GF-D8 (cell line): Measurements from ENCODE around the gene KAT2B.
A peak's percentile ranks its signal among the peaks of the same experiment; 100 is the strongest.
"Not testable (repeated sequence)": the region's sequence is repeated elsewhere in the genome, so short reads cannot be mapped to it uniquely, and the experiment has no call there.

ENCODE experiments used
- DNase-seq: peaks from one replicate; lab custom pipeline; 2025; lab: John Stamatoyannopoulos, UW

KAT2B gene

DNA sequence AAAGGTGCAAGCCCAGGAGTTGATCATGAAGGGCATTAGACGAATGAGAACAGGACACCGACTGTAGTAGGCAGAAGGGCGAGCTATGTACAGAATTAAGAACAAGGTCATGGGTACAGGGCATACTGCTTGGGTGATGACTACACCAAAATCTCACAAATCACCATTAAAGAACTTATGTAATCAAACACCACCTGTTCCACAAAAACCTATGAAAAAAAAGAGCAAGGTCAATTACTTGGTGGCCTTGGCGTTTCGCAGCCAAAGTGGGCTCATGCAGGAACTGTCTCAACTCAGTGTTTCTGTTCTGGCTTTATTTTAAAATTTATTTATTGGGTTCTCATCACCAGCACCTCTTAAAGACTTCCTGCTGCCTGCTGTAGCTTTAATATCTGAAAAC lies 2.1 kb downstream of the KAT2B start:
- no peak for DNase-seq

DNA sequence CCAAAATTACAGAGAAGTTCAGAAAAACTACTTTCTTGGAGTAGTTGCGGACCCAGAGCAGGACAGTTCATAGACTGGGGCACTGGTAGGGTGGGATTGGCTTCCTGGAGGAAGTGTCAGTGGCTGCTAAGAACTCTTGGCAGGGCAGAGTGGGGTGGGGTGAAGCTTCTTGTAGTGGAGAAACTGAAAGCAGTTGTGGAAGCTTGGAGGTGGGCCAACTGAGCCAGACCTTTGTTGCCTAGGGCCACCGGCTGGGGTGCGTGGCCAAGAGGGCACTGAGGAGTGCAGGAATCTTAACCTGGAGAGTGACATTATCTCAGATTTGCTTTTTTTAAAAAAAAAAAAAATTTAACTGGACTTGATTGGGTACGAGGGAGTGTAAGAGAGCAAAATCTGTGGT lies 3.1 kb downstream of the KAT2B start:
- DNase-seq = no peak

DNA sequence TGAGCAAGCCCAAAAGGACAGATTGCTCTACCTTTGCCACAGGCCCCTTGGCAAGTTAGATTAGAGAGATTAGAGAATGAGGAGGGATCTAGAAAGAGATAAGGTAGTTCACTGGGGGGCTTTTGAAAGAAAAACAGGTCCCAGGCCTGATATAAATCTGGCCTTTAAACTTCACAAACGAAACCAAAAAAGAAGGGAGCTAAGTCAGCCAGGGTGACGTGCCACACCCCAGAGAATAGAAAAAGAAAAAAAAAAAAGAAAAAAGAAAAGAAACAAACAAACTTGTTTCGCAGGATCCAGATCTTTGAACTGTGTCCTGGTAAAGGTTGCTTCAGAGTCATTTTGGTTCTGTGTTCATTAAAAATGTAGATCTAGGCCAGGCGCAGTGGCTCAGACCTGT lies 3.6 kb downstream of the KAT2B start:
- no peak for DNase-seq

DNA sequence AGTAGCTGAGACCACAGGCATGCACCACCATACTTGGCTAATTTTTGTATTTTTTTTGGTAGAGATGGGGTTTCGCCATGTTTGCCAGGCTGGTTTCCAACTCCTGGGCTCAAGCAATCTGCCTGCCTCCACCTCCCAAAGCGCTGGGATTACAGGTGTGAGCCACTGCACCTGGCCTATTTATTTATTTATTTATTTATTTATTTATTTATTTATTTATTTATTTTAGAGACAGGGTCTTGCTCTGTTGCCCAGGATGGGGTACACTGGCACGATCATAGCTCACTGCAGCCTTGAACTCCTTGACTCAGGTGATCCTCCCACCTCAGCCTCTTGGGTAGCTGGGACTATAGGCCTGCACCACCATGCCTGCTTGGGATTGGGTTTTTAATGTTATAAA lies 4.9 kb downstream of the KAT2B start:
- not testable (repeated sequence) for DNase-seq

DNA sequence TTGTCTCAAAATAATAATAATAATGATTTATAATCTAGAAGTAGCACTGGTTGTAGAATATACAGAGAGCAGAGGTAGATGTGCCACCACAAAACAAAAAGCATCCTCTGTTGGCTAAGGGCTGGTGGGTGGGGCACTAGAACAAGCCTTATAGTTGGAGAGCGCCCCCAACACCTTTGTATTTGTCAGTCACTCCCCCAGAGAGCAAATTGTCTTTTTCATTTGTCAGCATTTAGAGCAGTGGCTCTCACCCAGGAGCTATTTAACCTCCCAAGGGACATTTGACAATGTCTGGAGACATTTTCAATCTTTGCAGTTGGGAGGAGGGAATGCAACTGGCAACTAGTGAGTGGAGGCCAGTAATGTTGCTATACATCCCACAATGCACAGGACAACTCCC lies 6.3 kb downstream of the KAT2B start:
- no peak for DNase-seq

DNA sequence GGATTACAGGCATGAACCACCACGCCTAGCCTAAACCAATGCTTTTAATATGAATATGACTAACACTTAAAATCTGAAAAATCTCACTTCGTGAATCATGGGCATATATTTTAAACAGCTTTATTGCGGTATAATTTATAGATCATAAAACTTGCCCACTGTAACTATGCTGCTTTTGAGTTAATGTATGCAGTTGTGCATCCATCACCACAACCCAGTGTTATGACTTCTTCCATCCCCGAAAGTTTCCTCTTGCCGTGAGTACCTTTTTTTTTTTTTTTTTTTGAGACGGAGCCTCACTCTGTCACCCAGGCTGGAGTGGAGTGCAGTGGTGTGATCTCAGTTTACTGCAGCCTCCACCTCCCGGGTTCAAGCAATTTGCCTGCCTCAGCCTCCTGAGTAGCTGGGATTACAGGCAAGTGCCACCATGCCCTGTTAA lies 7.1 kb downstream of the KAT2B start:
- DNase-seq = no peak

DNA sequence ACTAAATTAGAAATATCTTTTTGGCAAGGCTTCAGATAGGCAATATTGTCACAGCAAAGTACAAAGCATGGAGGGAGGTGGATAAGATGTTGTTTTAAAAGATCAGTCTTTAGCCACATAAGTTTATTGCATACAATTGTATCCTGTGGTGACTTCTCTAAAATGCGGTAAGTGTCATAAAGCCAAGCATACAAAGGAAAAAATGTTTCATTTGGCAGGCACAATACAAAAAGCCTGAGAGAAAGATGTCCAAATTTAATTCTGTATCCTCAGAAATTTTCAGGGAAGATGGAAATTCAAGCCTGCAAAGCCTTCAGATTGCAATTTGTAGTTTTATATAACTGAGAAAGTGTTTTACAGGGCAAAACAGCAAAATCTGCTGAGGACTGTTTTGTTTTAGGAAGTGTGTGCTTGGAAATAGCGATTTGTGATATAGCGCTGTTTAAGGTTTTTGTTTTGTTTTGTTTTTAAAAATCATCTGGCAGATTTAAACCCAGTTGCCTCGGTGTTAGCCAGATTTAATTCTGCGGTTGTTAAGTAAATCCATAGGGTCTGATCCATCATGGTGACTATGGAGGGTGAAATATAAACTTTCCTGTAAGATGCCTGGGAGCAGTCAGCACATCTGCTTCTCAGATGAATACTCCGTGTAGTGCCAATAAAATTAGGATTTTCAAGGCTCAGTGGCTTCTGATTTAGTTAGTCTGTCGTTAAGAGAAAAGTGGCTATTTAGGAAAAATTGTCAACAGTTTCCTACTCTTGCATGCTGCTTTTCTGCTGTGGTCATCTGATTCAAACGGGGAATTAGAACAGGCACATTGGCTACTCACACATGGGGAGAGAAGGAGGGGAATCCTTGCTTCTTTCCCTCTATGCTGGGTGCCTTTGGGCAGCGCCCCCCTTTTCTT lies 8.0 kb downstream of the KAT2B start:
- no peak for DNase-seq

DNA sequence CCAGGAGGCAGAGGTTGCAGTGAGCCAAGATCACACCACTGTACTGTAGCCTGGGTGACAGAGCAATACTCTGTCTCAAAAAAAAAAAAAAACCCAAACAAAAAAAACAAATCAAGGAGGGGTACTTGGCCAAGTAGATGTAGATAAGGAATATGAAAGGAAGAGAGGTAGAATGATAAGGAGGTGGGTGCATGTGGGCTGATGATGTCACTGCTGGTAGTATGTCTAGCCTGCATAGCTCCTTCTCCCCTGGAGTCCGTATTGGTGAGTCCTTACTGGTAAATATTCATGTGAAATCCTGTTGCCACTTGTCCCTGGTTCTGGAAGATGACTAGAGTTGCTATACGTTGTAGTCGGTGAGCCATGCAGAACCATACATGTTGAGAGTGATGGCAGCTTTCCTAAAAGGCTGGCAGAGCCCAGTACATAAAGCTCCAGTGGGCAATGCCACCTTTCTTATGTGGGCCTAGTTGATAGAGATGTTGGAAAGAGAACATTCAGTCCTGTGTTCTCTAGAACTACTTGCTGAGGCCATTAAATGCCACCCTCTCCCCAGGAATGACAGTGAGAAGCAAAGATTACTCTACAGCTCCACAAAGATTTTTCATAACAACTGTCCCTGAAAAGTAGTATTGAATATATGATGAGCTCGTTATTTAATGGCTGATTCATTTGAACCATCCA lies 11.0 kb downstream of the KAT2B start:
- no peak for DNase-seq

DNA sequence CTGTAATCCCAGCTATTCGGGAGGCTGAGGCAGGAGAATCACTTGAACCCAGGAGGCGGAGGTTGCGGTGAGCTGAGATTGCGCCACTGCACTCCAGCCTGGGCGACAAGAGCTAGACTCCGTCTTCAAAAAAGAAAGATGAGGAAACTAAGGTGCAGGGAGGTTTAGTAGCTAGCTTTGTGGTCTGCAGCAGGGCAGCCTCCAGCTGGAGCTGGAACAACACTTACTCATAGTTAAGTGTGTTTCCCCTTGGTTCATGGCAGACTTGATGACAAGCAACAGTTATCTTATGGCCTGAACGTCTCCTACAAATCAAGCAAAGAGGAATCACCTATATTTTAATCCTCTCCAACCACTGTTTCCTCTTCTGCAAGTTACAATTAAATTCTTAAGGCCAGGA lies 12.6 kb downstream of the KAT2B start:
- DNase-seq = no peak

DNA sequence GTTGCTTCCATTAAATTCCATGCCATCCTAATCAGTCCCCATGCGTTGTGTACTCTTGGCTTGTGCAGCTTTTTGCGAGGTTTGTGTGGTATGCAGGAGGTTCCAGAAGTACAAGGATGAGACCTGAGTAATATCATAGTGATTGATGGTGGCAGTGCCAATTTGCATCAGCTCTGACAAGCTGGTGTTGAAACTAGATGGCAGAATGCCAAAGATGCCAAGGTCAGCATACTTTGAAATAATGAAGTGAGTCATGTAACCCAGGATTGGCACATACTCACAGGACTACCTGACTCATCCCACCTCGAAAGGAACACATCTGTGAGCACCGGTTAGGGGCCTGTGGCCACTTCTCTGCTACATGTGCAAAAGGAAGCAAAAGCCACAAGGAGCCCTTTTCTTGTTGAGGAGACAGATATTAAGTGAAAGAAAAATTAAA lies 14.3 kb downstream of the KAT2B start:
- DNase-seq = peak; percentile 6

DNA sequence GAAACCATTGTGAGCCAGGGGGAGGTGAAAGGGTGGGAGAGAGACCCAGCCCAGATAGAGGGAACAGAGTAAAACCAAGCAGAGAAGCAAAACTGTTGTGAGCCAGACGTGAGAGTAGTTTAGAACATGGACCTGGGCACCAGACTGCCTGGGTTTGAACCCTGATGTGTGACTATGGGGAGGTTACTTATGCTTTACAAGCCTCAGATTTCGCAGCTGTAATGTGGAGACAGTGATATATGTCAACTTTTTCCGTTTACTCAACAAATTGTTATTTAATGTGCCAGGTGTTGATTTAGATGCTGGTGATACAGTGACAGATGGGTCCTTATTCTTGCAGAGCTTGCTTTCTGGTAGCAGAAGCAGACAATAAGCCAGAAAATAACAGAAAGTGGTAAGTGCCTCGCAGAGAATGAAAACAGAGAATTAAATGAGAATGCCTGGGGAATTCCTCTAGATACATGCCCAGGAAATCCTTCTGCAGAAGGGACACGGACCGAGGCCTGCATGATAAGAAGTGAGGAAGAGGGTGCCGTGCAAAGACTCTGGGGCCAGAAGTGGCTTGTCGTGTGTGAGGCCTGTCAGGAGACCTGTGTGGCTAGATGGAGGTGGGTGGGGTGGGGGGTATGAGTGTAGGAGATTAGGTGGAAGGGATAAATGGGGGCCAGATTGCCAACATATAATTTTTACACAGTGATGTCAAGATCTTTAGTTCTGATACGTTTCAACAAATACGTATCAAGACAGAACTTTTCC lies 15.0 kb downstream of the KAT2B start:
- DNase-seq = no peak

DNA sequence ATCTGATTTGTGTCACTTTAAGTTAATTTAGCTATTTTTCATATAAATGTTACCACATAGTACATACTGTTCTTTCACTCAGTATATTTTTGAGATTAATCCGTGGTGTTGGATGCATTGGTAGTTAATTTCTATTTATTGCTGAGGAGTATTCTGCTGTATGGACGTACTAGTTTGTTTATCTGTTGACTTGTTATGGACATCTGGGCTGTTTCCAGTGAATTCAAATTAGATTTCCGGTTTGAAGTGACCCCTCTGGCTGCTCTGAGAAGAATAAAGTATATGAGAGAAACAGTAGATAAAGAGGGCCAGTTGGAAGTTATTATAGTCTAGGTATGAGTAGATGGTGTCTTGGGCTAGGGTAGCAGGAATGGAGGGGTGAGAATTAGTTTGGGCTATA lies 15.6 kb downstream of the KAT2B start:
- no peak for DNase-seq

DNA sequence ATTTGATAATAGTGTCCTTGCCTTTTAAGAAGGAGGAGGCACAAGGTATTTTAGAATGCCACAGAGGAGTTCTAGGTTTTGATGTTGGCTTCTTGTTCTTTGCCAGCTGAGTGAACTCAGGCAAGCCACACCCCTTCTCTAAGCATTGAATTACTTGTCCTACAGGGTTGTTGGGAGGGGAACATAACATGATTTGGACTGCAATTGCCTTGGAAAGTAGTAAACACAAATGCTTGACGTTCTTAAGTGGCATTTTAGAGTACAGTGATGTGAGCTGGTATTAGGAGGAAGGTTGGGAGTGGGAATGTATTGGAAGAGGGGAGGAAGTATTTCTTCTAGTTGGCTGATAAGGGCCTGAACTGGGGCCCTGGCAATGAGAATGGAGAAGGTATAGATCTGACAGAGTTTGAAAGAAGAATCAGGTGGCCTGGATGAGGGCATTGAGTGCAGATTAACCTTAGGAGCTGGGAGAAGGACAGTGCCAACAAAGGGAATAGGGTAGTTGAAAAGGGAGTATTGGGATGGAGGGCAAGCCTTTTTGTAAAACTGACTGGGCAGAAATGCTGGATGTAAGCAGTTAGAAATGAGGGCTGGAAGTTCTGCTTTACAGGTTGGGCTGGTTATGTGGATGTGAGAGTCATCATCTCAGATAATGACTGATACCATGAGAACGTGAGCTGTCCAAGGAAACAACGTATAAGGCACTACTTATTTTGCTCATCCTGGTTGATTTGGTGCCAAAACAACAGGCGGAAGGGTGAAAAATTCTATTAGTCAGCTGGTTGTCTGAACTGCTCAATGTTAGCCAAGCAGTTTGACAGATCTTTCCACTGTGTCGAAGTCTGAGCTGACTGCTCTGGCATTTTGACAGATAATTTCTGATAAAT lies 16.7 kb downstream of the KAT2B start:
- no peak for DNase-seq

DNA sequence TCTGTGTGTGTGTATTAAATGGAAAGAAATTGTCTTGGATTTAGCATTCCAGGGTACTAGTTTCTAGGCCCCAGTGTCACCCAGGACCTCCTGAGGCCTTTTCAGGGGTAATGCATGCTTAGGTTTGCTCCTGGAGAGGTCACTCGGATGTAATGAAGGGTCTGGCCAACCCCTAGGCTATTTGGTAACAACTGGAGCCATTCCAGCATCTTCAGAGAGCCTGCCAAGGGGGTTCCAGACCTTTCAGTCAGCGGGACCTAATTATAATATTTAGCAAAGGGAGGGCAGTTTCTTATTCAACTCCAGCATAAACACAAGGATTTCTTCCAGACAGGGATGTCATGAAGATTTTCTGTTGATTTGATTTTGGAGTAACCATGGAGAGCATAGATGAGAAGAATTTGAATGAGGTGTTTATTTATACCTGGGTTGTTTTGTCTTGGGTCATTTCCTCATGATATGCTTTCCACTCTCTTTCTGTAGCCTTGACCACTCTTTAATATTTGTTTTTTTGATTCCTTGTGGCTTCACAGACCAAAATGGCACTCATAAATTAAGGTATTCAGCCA lies 17.4 kb downstream of the KAT2B start:
- no peak for DNase-seq

DNA sequence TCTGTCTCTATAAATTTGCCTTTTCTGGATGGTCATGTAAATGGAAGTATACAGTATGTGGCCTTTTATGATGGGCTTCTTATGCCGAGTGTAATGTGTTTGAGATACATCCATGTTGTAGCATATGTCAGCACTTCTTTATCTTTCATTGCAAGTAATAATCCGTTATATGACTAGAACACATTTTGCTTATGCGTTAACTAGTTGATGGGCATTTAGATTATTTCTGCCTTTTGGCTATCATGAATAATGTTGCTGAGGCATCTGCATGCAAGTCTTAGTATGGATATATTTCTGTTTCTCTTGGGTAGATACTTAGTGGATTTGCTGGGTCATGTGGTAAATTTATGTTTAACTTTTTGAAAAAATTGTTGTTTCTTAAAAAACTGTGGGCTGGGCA lies 19.7 kb downstream of the KAT2B start:
- DNase-seq = no peak

DNA sequence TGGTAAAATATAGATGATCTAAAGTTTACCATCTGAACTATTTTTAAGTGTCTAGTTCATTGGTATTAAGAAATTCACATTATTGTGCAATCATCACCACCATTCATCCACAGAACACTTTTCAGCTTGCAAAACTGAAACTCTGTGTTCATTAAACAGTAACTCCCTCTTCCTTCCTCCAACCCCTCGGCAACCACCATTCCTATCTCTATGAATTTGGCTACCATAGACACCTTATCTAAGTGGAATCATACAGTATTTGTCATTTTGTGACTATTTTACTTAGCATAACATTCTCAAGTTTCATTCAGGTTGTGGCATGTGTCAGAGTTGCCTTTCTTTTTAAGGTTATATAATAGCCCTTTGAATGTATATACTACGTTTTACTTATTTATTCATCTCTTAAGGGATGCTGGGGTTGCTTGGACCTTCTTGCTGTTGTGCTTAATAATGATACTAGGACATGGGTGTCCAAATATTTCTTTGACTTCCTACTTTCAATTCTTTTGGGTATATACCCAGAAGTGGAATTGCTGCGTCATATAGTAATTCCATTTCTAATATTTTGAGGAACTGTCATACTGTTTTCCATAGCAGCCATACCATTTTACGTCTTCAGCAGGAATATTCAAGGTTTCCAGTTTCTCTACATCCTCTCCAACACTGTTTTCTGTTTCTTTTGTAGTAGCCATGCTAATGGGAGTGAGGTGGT lies 20.9 kb downstream of the KAT2B start:
- DNase-seq = peak; percentile 62

DNA sequence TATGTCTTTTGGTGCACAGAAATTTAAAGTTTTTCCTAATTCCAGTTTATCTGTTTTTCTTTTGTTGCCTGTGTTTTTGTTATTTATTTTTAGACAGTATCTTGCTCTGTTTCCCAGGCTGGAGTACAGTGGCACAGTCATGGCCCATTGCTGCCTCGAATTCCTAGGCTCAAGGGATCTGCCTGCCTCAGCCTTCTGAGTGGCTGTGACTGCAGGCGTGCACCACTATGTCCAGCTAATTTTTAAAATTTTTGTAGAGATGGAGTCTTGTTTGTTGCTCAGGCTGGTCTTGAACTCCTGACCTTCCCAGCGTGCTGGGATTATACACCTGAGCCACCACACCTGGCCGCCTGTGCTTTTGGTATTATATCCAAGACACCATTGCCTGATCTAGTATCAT lies 22.8 kb downstream of the KAT2B start:
- no peak for DNase-seq

DNA sequence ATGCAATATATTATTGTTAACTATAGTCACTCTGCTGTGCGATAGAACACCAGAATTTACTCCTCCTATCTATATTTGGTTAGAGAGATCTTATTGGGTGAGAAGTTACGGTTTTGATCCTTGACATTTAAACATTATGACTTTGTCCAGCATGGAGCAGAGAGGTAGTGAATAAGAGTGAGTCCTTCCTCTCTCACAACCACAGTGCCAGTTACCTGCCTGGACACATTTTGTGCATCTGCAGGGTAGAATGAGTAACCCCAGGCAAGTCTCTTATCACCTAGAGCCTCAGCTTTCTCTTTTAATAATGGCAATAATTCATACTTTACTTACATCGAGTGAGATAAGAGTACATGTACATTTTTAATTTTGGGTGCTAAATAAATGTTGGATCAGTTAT lies 24.1 kb downstream of the KAT2B start:
- DNase-seq = no peak

DNA sequence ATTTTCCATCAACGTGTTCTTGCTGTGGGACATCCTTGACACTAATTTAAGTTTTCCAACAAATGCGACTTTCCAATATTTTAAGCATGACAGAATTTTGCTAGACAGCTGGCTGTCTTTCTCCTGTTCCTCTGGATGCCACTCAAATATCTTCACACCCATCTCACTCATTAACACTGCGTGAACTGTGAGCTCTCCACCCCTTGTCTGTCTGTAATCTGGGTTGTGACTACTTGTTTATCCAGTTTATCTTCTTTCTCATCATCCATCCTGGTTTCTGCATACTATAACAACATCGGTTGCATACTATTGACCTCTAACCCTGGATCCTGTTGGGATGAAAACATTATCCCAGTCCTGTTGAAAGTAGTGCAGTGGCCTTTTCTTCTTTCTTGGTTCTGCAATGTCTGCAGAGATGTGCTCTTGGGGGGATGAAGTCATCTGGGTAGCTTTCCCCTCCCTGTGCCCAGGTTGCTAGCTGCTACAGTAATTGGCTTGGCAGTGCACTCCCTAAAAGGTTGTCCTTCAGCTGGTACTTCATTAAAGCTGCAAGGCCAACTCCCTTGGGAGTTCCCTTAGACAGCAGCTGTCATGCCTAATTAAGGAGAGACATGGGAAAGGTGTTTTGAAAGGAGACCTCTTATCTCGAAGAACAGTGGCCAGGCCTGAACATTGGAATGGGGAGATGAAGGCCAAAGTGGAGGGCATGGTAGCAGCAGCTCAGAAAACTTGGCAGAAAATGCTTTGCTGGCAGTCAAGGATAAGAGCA lies 24.7 kb downstream of the KAT2B start:
- DNase-seq = no peak

DNA sequence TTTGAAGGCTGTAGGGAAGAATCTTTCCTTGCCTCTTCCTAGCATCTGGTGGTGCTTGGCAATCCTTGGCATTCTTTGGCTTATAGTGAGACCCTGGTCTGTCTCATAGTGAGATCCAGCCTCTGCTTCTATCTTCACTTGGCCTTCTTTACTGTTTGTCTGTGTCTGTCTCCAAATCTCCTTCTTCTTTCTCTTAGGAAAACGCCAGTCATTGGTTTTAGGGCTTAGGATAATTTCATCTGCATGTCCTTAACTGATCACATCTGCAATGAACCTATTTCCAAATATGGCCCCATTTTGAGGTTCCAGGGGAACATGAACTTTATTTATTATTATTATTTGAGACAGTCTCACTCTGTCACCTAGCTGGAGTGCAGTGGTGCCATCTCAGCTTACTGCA lies 25.8 kb downstream of the KAT2B start:
- DNase-seq = no peak
